Keratinocyte (primary cell): ENCODE measurements around the gene TBCD. TPM values are rescaled to one million over a fixed set of nuclear protein-coding genes. Genes with fewer than 3 reads are reported as not detected.
A peak's percentile ranks its signal among the peaks of the same experiment; 100 is the strongest.

Experiments used
- DNase-seq: peaks from one replicate; pipeline ENCODE4 v3.0.0-alpha.2; 2011; ENCODE audit warnings: low read depth, missing footprints, low spot score
- FAIRE-seq: peaks from 2 replicates; lab custom pipeline; 2011; peaks lifted over from hg19 to GRCh38; lab: Jason Lieb, UNC
- H2AFZ ChIP-seq: 2 replicates; pipeline ENCODE4 v1.6.0; 2012; ENCODE audit warnings: low read length, control low read depth, inconsistent platforms; ENCODE audit not compliant: control insufficient read depth
- H3K27ac ChIP-seq: 2 replicates; pipeline ENCODE4 v1.5.1; 2011; ENCODE audit warnings: low read length; ENCODE audit not compliant: control insufficient read depth, insufficient read depth
- H3K27me3 ChIP-seq: 3 replicates; pipeline ENCODE4 v1.6.0; 2011; ENCODE audit warnings: low read length; ENCODE audit not compliant: control insufficient read depth, insufficient read depth; ENCODE audit errors: extremely low read depth
- H3K36me3 ChIP-seq, 2 experiments: 2 replicates in 1 of 2; 3 replicates in 1 of 2; pipeline ENCODE4 v1.5.1; 2011; ENCODE audit warnings: low read length in 2 of 2, mild to moderate bottlenecking in 1 of 2; ENCODE audit not compliant: control insufficient read depth in 2 of 2, insufficient read depth in 2 of 2; ENCODE audit errors: extremely low read depth in 1 of 2
- H3K4me1 ChIP-seq: 3 replicates; pipeline ENCODE4 v1.5.1; 2011; ENCODE audit warnings: low read length; ENCODE audit not compliant: control insufficient read depth, insufficient read depth; ENCODE audit errors: extremely low read depth
- H3K4me2 ChIP-seq: 3 replicates; pipeline ENCODE4 v1.6.0; 2011; ENCODE audit warnings: low read depth, low read length; ENCODE audit not compliant: control insufficient read depth, insufficient read depth; ENCODE audit errors: extremely low read depth
- H3K4me3 ChIP-seq, 3 experiments: fragments of 200-600 bp in 1 of 3; sonication (generic) in 1 of 3; 2 replicates in 2 of 3; 3 replicates in 1 of 3; pipeline ENCODE4 v1.5.1; 2011 to 2016; ENCODE audit warnings: low read length in 3 of 3, mild to moderate bottlenecking in 3 of 3, control low read depth in 2 of 3, inconsistent platforms in 1 of 3, low read depth in 1 of 3, mixed read lengths in 1 of 3, mixed run types in 1 of 3, moderate library complexity in 1 of 3; ENCODE audit not compliant: control insufficient read depth in 2 of 3, insufficient read depth in 2 of 3; ENCODE audit errors: extremely low read depth in 1 of 3
- H3K79me2 ChIP-seq: 2 replicates; pipeline ENCODE4 v1.6.0; 2012; ENCODE audit warnings: low read length; ENCODE audit not compliant: control insufficient read depth, insufficient read depth
- H3K9ac ChIP-seq: 3 replicates; pipeline ENCODE4 v1.6.0; 2011; ENCODE audit warnings: low read length; ENCODE audit not compliant: control insufficient read depth, insufficient read depth; ENCODE audit errors: extremely low read depth
- H3K9me1 ChIP-seq: 3 replicates; pipeline ENCODE4 v1.6.0; 2011; ENCODE audit warnings: low read length; ENCODE audit not compliant: control insufficient read depth, insufficient read depth; ENCODE audit errors: extremely low read depth
- H3K9me3 ChIP-seq: 2 replicates; pipeline ENCODE4 v1.5.1; 2012; ENCODE audit warnings: low read depth, low read length; ENCODE audit not compliant: control insufficient read depth
- H4K20me1 ChIP-seq: 3 replicates; pipeline ENCODE4 v1.6.0; 2011; ENCODE audit warnings: low read length; ENCODE audit not compliant: control insufficient read depth, insufficient read depth; ENCODE audit errors: extremely low read depth
- CTCF ChIP-seq, 3 experiments: IDR thresholded peaks in 1 of 3; conservative IDR thresholded peaks in 1 of 3; optimal IDR thresholded peaks in 1 of 3; 2 replicates in 2 of 3; 3 replicates in 1 of 3; pipeline versions ENCODE3 to v1.5.1; 2011; ENCODE audit warnings: low read length in 3 of 3, mild to moderate bottlenecking in 3 of 3, moderate library complexity in 2 of 3, control low read depth in 1 of 3, inconsistent platforms in 1 of 3; ENCODE audit not compliant: insufficient read depth in 2 of 3; ENCODE audit errors: extremely low read depth in 1 of 3
- EZH2 ChIP-seq: IDR thresholded peaks from one replicate; pipeline ENCODE4 v1.6.1; 2012; ENCODE audit warnings: inconsistent platforms, mild to moderate bottlenecking, low read length, moderate library complexity
- dilution Hi-C: fragments of 300-500 bp; cut with MboI; formaldehyde crosslinking; loops from one replicate; pipeline ENCODE4 v1.7.0; 2020; ENCODE audit warnings: low sequenced_read_pairs; ENCODE audit not compliant: extremely low pct_ligation_motif_present
- polyA plus RNA-seq, 5 experiments: library from polyadenylated mRNA; depleted of rRNA in 3 of 5; stranded (reverse) in 3 of 5; stranded (forward) in 1 of 5; unstranded in 1 of 5; fragments of >200 nt; gene quantifications; 1 replicate in 1 of 5; 2 replicates in 3 of 5; 3 replicates in 1 of 5; pipeline versions ENCODE4 v1.2.1 to v1.2.3, GENCODE V29; 2011 to 2012; ENCODE audit warnings: missing spikeins in 2 of 5, low read depth in 1 of 5, low replicate concordance in 1 of 5

TBCD gene
- polyA plus RNA-seq, 1 donor (not counting 4 experiments of a cell fraction or from before 2014, with no cell fraction given), result 36.2 TPM

GRCh38 chr17:82913304-82914043, 161.6 kb downstream of the TBCD start:
- no peaks in the 10 kb centered on the region for H4K20me1 ChIP-seq
- no peaks in the 10 kb centered on the region for H3K9me3 ChIP-seq
- H3K9ac ChIP-seq, result no peak overlapping the region
- H3K36me3 ChIP-seq, result peaks cover 4 to 12% of the 10 kb centered on the region in 2 experiments
- H3K27me3 ChIP-seq, result no peaks in the 10 kb centered on the region
- dilution Hi-C loops, result no loop called here
- DNase-seq (no peak), FAIRE-seq (no peak)
- no peak overlapping the region for H3K27ac ChIP-seq
- H3K79me2 ChIP-seq, result no peaks in the 10 kb centered on the region
- H2AFZ ChIP-seq, result no peak overlapping the region
- TF ChIP-seq EZH2, result no peak
- peak in 2 of 3 experiments; percentile 15 to 49 for TF ChIP-seq CTCF (optimal IDR thresholded peaks at IDR 0.05 in 1 of 3, IDR thresholded peaks at IDR 0.05 in 1 of 3, conservative IDR thresholded peaks at IDR 0.05 in 1 of 3; ENCODE audit: extremely low read depth in 1 of 3, insufficient read depth in 2 of 3, low read length in 3 of 3)
- no peak overlapping the region for H3K4me2 ChIP-seq
- H3K4me1 ChIP-seq, result no peaks in the 10 kb centered on the region
- H3K4me3 ChIP-seq, result no peak overlapping the region
- H3K9me1 ChIP-seq, result no peaks in the 10 kb centered on the region

- Histone ChIP-seq H3K27ac (no peak overlapping the region), H2AFZ (no peak overlapping the region), H3K4me2 (no peak overlapping the region), H3K36me3 (peaks cover 4 to 12% of the 10 kb centered on the region in 2 experiments), H3K9me3 (no peaks in the 10 kb centered on the region), H3K9me1 (no peaks in the 10 kb centered on the region), H3K4me3 (no peak overlapping the region), H3K9ac (no peak overlapping the region), H3K27me3 (no peaks in the 10 kb centered on the region), H3K4me1 (no peaks in the 10 kb centered on the region), H3K79me2 (no peaks in the 10 kb centered on the region), H4K20me1 (no peaks in the 10 kb centered on the region)
- DNase-seq (no peak), FAIRE-seq (no peak)
- no peak for TF ChIP-seq EZH2
- peak; percentile 55 to 84 (median 74) for TF ChIP-seq CTCF (optimal IDR thresholded peaks at IDR 0.05 in 1 of 3, IDR thresholded peaks at IDR 0.05 in 1 of 3, conservative IDR thresholded peaks at IDR 0.05 in 1 of 3; ENCODE audit: extremely low read depth in 1 of 3, insufficient read depth in 2 of 3, low read length in 3 of 3)
- dilution Hi-C loops, result no loop called here
Observed at GRCh38 chr17:82914375-82914774, 162.5 kb downstream of the TBCD start.
